ENCODE results near the gene ABHD12. TPM values are rescaled to one million over a fixed set of nuclear protein-coding genes. Genes with fewer than 3 reads are reported as not detected.

The ABHD12 gene
- total RNA-seq, 1 experiment from 2014 or later, result 56.7 TPM

DNA sequence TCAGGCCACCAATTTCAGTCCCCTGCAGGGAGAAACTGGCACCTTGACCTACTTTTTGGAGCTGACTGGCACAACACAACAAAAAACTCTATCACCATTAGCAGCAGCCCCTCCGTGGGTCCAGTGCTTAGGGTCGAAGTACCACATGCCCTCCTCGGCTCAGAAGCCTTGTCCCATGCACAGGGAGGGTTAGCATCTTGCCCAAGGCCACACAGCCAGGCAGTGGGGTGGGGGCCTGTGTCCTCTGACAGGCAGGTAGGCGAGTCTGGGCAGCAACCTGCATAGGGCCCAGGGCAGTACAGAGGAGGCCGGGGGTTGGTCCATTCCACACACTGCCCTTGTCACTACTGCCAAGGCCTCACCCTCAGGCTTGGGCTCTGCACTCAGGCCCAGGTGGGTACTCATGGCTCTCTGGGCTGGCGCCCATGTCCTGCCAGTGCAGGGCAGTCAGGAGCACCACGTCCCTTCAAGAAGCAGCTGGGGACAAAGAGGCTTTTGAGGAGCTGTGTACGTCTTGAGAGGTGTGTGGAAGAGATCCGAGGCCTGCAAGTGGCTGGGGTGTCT, 89.2 kb downstream of the ABHD12 start:
- in situ Hi-C loops (cut with HindIII; ENCODE audit: low pct_unique_long_range_greater_than_20kb, low sequenced_read_pairs), result no loop called here
- peak; percentile 44 for DNase-seq (ENCODE audit: low read depth, low spot score)

DNA sequence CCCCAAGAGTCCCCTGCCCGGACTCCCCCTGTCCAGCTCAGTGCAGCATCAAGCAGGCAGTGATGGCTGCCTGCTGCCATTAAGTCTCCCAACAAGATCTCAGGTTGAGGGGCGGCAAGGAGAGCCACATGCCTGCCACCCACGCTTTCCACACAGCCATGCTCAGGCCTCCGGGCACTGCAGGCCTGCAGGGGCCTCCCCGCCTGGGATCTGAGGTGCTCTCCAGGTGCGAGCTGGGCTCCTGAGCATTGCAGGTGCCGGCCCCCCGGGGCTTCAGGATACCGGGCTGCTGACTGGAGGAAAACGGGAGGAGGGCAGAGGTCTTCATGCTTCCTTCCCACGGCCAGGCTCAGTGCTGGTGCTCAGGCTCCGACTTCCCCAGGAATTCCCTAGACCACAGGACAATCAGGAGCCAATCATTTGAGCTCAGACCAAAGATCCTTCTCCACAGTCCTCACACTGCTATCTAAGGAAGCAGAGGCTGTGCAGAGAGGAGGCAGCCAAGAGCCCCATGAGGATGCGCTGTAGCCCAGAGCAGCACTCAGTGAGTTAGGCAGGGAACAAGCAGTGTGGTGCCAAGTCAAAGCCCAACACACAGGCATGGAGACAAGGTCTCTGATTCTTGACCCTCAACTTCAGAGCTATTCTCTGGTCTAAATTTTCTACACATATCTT, 90.0 kb downstream of the ABHD12 start:
- in situ Hi-C loops (cut with HindIII; ENCODE audit: low pct_unique_long_range_greater_than_20kb, low sequenced_read_pairs), result no loop called here
- DNase-seq (ENCODE audit: low read depth, low spot score), result peak; percentile 67

DNA sequence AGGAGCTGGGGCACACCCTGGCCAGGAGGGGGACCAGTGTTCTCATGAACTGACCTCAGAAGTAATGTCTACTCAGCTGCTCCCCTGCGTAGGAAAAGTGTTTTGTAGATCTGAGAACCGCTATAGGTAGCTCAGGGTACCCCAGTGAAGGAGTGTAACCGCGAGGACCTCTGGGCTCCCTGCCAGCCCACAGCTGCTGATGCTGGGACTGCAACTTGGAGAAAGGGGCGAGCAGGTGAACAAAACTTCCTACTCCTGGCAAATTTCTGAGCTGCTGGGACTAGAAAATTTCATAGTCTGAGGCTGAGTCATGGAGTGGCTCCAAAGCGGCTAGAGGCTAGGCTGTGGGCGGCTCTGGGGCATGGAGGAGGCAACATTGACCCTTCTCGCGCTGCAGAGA, 90.8 kb downstream of the ABHD12 start:
- in situ Hi-C loops (cut with HindIII; ENCODE audit: low pct_unique_long_range_greater_than_20kb, low sequenced_read_pairs), result no loop called here
- no peak for DNase-seq (ENCODE audit: low read depth, low spot score)

DNA sequence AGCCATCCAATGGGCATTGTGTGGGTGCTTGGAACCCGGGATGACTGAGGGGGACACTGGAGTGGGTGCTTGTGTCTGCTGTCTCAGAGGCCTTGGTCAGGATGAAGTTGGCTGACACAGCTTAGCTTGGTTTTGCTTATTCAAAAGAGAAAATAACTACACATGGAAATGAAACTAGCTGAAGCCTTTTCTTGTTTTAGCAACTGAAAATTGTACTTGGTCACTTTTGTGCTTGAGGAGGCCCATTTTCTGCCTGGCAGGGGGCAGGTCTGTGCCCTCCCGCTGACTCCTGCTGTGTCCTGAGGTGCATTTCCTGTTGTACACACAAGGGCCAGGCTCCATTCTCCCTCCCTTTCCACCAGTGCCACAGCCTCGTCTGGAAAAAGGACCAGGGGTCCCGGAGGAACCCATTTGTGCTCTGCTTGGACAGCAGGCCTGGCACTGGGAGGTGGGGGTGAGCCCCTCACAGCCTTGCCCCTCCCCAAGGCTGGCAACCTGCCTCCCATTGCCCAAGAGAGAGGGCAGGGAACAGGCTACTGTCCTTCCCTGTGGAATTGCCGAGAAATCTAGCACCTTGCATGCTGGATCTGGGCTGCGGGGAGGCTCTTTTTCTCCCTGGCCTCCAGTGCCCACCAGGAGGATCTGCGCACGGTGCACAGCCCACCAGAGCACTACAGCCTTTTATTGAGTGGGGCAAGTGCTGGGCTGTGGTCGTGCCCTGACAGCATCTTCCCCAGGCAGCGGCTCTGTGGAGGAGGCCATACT, 93.3 kb downstream of the ABHD12 start:
- in situ Hi-C loops (cut with HindIII; ENCODE audit: low pct_unique_long_range_greater_than_20kb, low sequenced_read_pairs), result no loop called here
- no peak for DNase-seq (ENCODE audit: low read depth, low spot score)

DNA sequence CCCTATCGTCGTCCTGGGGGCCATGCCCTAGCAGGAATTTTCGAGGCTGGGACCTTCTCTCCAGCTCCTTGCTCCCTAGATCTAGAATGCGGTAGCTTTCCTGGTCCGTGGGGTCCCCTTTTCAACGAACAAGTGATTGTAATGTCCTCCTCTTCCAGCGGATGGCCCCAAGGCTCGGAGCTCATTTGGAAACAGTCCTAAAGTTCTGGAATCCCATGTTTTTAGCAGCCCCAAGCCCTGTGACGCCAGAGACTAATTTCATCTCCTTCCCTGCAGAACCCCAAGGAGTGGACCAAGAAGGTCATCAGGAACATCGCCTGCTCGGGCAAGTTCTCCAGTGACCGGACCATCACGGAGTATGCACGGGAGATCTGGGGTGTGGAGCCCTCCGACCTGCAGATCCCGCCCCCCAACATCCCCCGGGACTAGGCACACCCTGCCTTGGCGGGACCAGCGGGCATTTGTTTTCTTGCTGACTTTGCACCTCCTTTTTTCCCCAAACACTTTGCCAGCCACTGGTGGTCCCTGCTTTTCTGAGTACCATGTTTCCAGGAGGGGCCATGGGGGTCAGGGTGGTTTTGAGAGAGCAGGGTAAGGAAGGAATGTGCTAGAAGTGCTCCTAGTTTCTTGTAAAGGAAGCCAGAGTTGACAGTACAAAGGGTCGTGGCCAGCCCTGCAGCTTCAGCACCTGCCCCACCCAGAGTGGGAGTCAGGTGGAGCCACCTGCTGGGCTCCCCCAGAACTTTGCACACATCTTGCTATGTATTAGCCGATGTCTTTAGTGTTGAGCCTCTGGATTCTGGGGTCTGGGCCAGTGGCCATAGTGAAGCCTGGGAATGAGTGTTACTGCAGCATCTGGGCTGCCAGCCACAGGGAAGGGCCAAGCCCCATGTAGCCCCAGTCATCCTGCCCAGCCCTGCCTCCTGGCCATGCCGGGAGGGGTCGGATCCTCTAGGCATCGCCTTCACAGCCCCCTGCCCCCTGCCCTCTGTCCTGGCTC, 94.2 kb downstream of the ABHD12 start:
- peak; percentile 36 for DNase-seq (ENCODE audit: low read depth, low spot score)
- in situ Hi-C loops (cut with HindIII; ENCODE audit: low pct_unique_long_range_greater_than_20kb, low sequenced_read_pairs), result no loop called here

DNA sequence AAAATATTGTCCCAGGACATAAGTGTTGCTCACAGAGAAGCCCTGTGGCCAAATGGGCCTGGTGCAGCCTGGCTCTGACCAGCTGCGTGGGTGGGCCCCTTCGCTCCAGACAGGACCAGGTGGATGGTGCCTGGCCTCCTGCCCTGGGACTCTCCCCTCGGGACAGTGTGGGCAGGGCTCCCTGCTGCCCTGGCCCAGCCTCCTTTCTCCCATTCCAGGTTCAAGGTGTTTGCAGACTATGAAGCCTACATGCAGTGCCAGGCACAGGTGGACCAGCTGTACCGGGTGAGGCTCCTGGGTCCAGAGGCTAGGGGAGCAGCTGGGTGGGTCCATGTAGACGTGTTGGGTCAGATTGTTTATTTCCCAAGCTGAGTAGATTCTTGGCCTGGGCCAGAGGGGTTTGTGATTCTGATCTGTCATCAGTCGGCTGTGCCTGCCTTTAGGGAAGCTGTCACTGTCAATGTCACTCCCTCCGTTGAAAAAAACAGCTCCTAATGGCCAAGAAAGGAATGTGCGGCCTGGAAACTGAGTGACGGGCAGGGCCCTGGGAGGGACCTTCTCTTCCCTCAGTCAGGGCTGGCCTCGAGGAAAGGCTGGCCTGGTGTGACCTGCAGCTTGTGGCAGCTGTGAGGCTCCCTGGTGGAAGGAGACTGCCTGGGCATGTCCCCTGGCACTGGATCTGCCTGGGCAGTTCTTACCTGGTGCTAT, 95.1 kb downstream of the ABHD12 start:
- in situ Hi-C loops (cut with HindIII; ENCODE audit: low pct_unique_long_range_greater_than_20kb, low sequenced_read_pairs), result no loop called here
- no peak for DNase-seq (ENCODE audit: low read depth, low spot score)

DNA sequence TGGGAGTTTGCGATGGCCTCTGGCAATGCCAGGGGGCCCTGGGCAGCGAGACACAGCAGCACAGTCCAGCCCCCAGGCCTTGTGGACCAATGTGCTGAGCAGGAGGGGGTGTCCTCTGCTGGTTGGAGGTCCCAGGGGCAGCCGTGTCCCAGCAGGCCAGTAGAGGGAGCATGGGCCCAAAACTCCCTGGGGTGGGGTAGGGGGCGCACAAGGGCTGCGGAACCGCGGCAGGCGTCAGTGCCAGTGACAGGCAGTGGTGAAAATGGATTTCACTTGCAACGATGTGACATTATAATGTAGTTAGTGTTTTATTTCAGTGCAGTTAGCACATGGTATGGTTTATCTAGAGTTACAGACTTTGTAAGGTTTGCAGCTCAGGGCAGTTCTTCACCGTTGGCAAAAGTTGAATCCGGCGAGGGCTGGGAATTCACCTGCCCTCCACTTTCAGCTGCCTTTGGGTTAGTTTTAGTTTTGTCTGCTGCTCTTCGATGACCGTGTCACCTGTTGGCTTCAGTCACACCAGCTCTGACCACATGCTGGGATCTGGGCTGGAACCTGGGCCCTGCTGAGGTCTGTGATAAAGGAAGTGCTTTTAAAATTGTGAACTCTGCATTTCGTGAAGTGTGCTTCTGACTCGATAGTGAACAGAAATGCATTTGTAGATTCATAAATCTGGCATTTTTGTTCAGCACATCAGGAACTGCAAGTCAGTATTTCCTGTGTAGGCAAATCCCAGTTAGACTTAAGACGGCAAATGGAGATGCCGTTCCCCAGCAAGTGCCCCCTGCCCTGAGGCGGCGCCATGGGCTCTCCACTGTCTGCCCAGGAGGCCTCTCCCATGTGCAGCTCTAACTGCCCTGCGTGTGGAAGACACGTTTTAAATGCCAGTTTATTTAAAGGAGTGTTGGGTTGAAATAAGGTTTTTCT, 95.9 kb downstream of the ABHD12 start:
- DNase-seq (ENCODE audit: low read depth, low spot score), result peak; percentile 75
- in situ Hi-C loops (cut with HindIII; ENCODE audit: low pct_unique_long_range_greater_than_20kb, low sequenced_read_pairs), result no loop called here

DNA sequence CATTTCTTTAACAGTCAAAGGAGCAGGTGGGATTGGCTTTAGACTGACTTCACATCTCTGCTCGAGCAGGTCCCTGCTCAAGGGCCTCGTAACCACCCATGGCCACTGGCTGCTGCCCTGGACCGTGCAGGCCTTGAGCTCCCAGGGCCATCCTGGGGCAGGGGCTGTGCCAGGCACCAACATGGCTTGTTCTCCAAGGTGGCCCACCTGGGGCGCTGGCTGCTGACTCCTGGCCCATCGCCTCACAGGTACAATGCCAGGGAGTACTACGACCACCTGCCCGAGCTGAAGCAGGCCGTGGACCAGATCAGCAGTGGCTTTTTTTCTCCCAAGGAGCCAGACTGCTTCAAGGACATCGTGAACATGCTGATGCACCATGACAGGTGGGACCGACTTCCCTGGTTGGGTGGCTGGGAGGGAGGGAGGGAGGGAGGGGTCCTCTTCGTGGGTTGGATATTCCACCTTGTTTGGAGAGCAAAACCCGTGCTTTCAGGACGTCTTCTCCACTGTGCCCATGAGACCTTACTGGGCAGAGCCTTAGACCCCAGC, 96.7 kb downstream of the ABHD12 start:
- DNase-seq (ENCODE audit: low read depth, low spot score), result no peak
- in situ Hi-C loops (cut with HindIII; ENCODE audit: low pct_unique_long_range_greater_than_20kb, low sequenced_read_pairs), result no loop called here

DNA sequence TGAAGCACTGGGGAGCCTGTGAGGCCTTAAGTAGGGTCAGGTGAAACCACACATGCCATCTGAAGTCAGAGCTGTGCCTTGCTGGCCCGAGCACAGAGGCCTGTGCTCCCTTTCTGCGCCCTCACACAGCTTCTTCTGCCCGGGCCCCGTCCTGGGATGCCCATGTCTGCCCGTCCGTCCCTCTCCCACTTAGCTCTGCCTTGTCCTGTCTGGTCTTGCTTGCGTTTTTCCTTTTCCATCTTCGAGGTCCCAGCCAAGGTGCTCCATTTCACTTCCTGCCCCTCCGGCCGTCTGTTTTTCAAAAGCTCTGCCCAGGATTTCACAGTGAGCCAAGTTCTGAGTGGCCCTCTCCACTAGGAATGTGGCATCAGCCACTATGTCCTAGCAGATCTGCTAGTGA, 97.1 kb downstream of the ABHD12 start:
- DNase-seq (ENCODE audit: low read depth, low spot score), result no peak
- in situ Hi-C loops (cut with HindIII; ENCODE audit: low pct_unique_long_range_greater_than_20kb, low sequenced_read_pairs), result no loop called here

DNA sequence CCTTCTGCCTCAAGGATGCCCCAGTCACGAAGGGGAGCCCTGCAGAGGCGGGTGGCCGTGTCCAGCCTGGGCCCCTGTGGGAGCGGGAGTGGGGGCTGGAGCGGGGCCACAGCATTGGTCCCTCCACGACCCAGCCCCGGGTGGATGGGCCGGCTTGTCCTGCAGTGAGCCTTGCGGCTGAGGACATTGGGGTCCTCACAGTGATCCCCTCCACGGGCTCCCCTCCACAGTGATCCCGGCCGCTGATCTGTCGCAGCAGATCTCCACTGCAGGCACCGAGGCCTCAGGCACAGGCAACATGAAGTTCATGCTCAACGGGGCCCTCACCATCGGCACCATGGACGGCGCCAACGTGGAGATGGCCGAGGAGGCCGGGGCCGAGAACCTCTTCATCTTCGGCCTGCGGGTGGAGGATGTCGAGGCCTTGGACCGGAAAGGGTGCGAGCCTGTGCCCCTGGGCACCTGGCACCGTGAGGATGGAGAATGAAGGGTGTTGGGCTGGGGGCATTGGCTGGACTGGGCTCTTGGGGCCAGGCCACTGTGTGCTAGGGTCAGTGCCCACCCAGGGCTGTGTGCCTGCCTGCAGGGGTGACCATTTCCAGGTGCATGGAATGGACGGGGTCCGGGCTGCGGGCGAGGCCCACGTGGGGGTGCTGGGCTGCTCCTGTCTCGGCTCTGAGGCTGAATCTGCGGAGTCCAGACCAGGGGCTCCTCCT, 98.3 kb downstream of the ABHD12 start:
- no peak for DNase-seq (ENCODE audit: low read depth, low spot score)
- in situ Hi-C loops (cut with HindIII; ENCODE audit: low pct_unique_long_range_greater_than_20kb, low sequenced_read_pairs), result no loop called here

DNA sequence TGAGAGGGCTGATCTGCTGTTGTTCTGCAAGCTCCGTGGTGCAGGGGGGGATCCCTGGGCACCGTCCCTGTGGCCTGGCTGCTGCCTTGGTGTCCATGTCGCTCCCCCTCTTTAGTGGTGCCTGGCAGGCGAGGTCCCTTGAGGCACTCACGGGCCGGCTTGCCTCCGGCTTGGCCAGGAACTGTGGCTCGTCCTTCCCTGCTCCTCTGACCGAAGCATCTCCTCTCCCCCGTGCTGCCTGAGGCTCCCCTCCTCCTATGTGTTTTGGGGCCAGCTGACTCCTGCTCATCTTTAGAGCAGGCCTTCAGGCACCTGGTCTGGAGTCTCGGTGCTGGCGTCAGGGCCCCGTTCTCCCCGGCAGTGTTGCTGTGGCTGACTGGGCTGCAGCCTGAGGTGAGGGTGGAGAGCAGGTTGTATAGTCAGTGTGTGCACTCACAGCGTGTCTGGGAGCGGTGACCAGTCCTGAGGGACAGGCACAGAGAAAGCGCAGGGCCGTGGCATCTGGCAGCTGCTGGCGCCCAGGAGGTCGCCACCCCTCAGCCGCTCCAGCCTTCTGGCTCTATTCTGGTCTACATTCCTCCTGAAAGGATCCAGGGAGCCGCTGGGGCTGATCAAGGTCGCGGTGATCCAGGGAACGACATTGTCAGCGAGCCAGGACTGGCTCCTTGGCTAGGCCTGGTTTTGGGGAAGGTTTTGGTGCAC, 99.1 kb downstream of the ABHD12 start:
- DNase-seq (ENCODE audit: low read depth, low spot score), result no peak
- in situ Hi-C loops (cut with HindIII; ENCODE audit: low pct_unique_long_range_greater_than_20kb, low sequenced_read_pairs), result no loop called here

DNA sequence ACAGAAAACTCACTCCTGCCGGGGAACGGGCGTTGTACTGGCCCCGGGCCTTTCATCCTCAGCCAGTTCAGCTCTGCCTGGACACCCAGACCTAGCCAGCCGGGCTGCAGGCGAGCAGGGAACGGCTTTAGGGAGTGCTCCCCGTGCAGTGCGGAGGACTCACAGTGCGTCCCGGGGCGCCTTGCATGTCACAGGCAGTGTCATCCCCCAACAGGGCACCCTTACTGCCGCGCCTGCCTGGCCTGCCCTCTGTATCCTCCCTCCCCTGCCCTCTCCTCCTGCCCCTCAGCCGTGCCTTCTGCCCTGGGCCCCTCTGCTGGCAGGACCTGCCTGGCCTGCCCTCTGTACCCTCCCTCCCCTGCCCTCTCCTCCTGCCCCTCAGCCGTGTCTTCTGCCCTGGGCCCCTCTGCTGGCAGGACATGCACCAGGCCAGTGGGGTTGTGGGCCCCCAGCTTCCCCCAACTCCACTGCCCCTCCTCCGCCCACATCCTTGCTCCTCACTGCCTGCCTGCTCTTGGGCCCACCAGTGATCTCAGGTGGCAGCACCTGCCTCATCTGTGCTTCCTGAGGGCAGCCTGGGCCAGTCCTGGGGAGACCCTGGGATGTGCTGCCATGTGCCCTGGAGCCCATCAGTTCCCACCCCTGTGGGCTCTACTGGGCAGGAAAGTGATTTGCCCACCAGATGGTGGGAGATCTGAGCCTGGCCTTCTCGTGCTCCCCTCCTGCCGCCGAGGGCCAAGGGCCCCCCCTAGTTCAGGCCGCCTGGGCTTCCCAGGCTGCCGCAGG, 99.8 kb downstream of the ABHD12 start:
- no peak for DNase-seq (ENCODE audit: low read depth, low spot score)
- in situ Hi-C loops (cut with HindIII; ENCODE audit: low pct_unique_long_range_greater_than_20kb, low sequenced_read_pairs), result no loop called here

DNA sequence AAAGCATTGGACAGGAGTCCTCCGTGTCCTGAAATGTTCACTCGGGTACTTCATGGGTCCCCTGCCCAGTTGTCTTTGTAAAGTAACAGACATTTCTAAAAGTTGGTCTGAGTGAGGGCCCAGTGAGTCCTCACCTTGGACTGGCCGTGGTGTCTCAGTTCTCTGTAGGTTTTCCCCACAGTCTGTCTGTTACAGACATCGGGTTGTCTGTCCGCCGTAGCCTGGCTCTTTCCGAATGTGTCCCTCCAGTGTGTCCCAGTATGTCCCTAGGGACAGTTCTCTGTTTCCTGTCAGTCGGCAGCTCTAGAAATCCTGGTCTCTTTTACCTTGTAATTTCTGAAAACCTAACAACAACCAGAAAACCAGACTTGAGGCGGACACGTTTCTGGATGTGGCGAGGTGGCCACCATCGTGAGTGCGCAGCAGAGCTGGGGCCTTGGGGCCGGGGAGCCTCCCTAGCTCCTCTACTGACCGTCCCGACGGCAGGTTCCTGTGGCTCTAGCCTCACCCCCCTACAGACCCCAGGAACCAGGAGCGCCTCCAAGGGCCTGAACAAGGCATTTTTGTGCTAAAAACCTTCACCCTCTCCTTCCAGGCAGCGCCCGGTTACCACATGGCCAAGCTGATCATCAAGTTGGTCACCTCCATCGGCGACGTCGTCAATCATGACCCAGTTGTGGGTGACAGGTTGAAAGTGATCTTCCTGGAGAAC, 100.6 kb downstream of the ABHD12 start:
- in situ Hi-C loops (cut with HindIII; ENCODE audit: low pct_unique_long_range_greater_than_20kb, low sequenced_read_pairs), result no loop called here
- DNase-seq (ENCODE audit: low read depth, low spot score), result no peak

All from SK-MEL-5 (cell line).